OCI-LY3 (cell line): ENCODE data around the gene KCNE4.

Experiments used
- CTCF ChIP-seq: fragments of 200-600, 300-600 bp; sonication (generic); IDR thresholded peaks from 2 replicates; pipeline ENCODE4 v1.5.1; 2014; ENCODE audit warnings: antibody characterized with exemption, low read length, low read depth
- EZH2phosphoT487 ChIP-seq: fragments of 200-600 bp; shearing (Covaris generic); IDR thresholded peaks from 2 replicates; pipeline ENCODE4 v1.6.1; 2018; ENCODE audit warnings: antibody characterized with exemption, mixed run types, low read depth

GRCh38 chr2:223020971-223021675 lies 30.9 kb upstream of the KCNE4 start:
- TF ChIP-seq CTCF, result no peak
- no peak for TF ChIP-seq EZH2phosphoT487
